Right lobe of liver (tissue), 6 donors: ENCODE measurements around the gene NRL. TPM values are rescaled to one million over a fixed set of nuclear protein-coding genes. Genes with fewer than 3 reads are reported as not detected.

Experiments used
- ATAC-seq, 4 donors: fragments of 200-7000 bp; cut with Tn5 transposase; one replicate each; pipeline ENCODE4 v1.9.1; 2020; ENCODE audit warnings: mild to moderate bottlenecking in 4 of 4, moderate library complexity in 4 of 4
- DNase-seq, 3 donors: peaks; one replicate each; pipeline ENCODE4 v3.0.0-alpha.2; 2020
- H3K27ac ChIP-seq, 3 donors: fragments of 200-600 bp; one replicate each; pipeline ENCODE4 v1.8.0; 2022
- H3K27me3 ChIP-seq, 2 donors: fragments of 200-600 bp; one replicate each; pipeline ENCODE4 v1.8.0; 2022
- H3K36me3 ChIP-seq, 4 donors: fragments of 200-600 bp; sonication (generic) in 1 of 4; one replicate each; pipeline versions ENCODE4 v1.5.1 to v1.8.0; 2017 to 2022; ENCODE audit warnings: control low read depth in 1 of 4
- H3K4me1 ChIP-seq, 4 donors: fragments of 200-600 bp; sonication (generic) in 1 of 4; one replicate each; pipeline versions ENCODE4 v1.5.1 to v1.8.0; 2017 to 2022; ENCODE audit warnings: control low read depth in 1 of 4
- H3K4me3 ChIP-seq, 3 donors: fragments of 200-600 bp; one replicate each; pipeline ENCODE4 v1.8.0; 2022
- H3K9me3 ChIP-seq, 4 donors: fragments of 200-600 bp; sonication (generic) in 1 of 4; one replicate each; pipeline versions ENCODE4 v1.5.1 to v1.8.0; 2017 to 2022; ENCODE audit warnings: control low read depth in 1 of 4
- CTCF ChIP-seq, 4 donors: fragments of 200-600 bp in 3 of 4; fragments of 450-650 bp in 1 of 4; IDR thresholded peaks; one replicate each; pipeline versions ENCODE4 v1.5.1 to v1.8.0; 2016 to 2022; ENCODE audit warnings: antibody characterized with exemption in 4 of 4, mild to moderate bottlenecking in 2 of 4
- POLR2A ChIP-seq: fragments of 450-650 bp; IDR thresholded peaks from one replicate; pipeline ENCODE4 v1.6.1; 2017; ENCODE audit warnings: antibody characterized with exemption, mild to moderate bottlenecking
- WGBS: methylation state at CpG from one replicate; pipeline ENCODE4 v1.1.6; 2018; ENCODE audit warnings: low coverage, low lambda C conversion rate; ENCODE audit not compliant: insufficient coverage; ENCODE audit errors: missing lambda C conversion rate; 5-methylcytosine and 5-hydroxymethylcytosine counted together
- intact Hi-C, 2 donors: fragments of 100-400 bp; cut with DNase I; formaldehyde crosslinking; loops; one replicate each; pipeline versions ENCODE4 v1.11.2 to v1.14.1; 2022
- total RNA-seq, 6 experiments: library from RNA; depleted of rRNA in 2 of 6; stranded (reverse); fragments of >200 nt in 2 of 6; fragmentation: NEBNext Ultra II Directional in 3 of 6; extraction: Animal tissue kit (Norgen Biotek cat#: 25700) in 3 of 6; gene quantifications; one replicate each; pipeline versions ENCODE4 v1.1.0 to v1.2.4, GENCODE V29; 2016 to 2023
- donor health status: DM: no; HTN: yes; CAD: no.
- donor health status: DM: no; HTN: no; CAD: no.
- donor health status: DM: no; HTN: no; CAD: no.
- donor health status: DM: no; HTN: yes; CAD: no.
- donor health status: DM: no; HTN: yes; CAD: no.

NRL gene
- total RNA-seq, 6 experiments from 2014 or later = 1.4 to 2.9 (median 2.1) TPM

GRCh38 chr14:24130380-24130716 lies 15.6 kb upstream of the NRL start, which contains the start of gene FITM1:
FITM1 (plus strand) TSS chr14:24130659; CDS start chr14:24131564, 905 bp downstream.
- peaks cover 0 to 34% (median 15%) of the 10 kb centered on the region in 4 donors for H3K4me1 ChIP-seq
- no peaks in the 10 kb centered on the region for H3K27me3 ChIP-seq
- 66% methylated on average over 4 of the region's 5 CpGs for WGBS
- no peaks in the 10 kb centered on the region for H3K36me3 ChIP-seq
- H3K27ac ChIP-seq = peak within 1 kb of the TSS; percentile 61 to 86 (median 81)
- no peak for ATAC-seq
- peak within 1 kb of the TSS in 1 of 3 donors; percentile 18 for H3K4me3 ChIP-seq
- H3K9me3 ChIP-seq = no peaks in the 10 kb centered on the region
- intact Hi-C loops = no loop called here
- TF ChIP-seq POLR2A = no peak
- DNase-seq = no peak

- WGBS = 98% methylated on average over 5 of the region's 8 CpGs
- DNase-seq (no peak), ATAC-seq (no peak)
- Histone ChIP-seq H3K36me3 (no peaks in the 10 kb centered on the region), H3K27ac (no peak overlapping the region), H3K27me3 (no peaks in the 10 kb centered on the region), H3K4me1 (peaks cover 0 to 31% (median 15%) of the 10 kb centered on the region in 4 donors), H3K4me3 (no peak overlapping the region), H3K9me3 (no peaks in the 10 kb centered on the region)
- intact Hi-C loops = no loop called here
- TF ChIP-seq CTCF (IDR thresholded peaks at IDR 0.05) (no peak), POLR2A (no peak)
Observed at GRCh38 chr14:24129410-24129998, 14.8 kb upstream of the NRL start.

GRCh38 chr14:24127673-24128072 lies 12.9 kb upstream of the NRL start:
- intact Hi-C loops = no loop called here
- no peak for DNase-seq

GRCh38 chr14:24126939-24127338 lies 12.2 kb upstream of the NRL start:
- intact Hi-C loops = no loop called here
- Histone ChIP-seq H3K9me3 (no peaks in the 10 kb centered on the region), H3K4me3 (no peak overlapping the region), H3K36me3 (peaks cover 0 to 24% (median 6%) of the 10 kb centered on the region in 4 donors), H3K27ac (no peak overlapping the region), H3K27me3 (no peaks in the 10 kb centered on the region), H3K4me1 (peaks cover 0 to 24% (median 10%) of the 10 kb centered on the region in 4 donors)
- DNase-seq (no peak), ATAC-seq (no peak)
- no peak for TF ChIP-seq CTCF (IDR thresholded peaks at IDR 0.05)
- no peak for TF ChIP-seq POLR2A

More at GRCh38 chr14:24127673-24128072, 12.9 kb upstream of the NRL start:
- no peaks in the 10 kb centered on the region for H3K9me3 ChIP-seq
- TF ChIP-seq POLR2A (no peak), CTCF (IDR thresholded peaks at IDR 0.05) (no peak)
- H3K4me1 ChIP-seq = peaks cover 0 to 31% (median 14%) of the 10 kb centered on the region in 4 donors
- H3K4me3 ChIP-seq = no peak overlapping the region
- H3K36me3 ChIP-seq = peaks cover 0 to 17% (median 4%) of the 10 kb centered on the region in 4 donors
- no peak overlapping the region for H3K27ac ChIP-seq
- 94% methylated on average over 2 of the region's 2 CpGs for WGBS
- no peak for ATAC-seq
- no peaks in the 10 kb centered on the region for H3K27me3 ChIP-seq

- WGBS = 84% methylated on average over 4 of the region's 9 CpGs
- H3K27ac ChIP-seq = no peak overlapping the region
- DNase-seq (no peak), ATAC-seq (peak in 2 of 4 donors; percentile 15 to 22)
- intact Hi-C loops = no loop called here
- TF ChIP-seq POLR2A = no peak
- no peak for TF ChIP-seq CTCF (IDR thresholded peaks at IDR 0.05)
- no peaks in the 10 kb centered on the region for H3K4me1 ChIP-seq
- peaks cover 3 to 57% (median 23%) of the 10 kb centered on the region in 4 donors for H3K36me3 ChIP-seq
- H3K9me3 ChIP-seq = no peaks in the 10 kb centered on the region
- H3K27me3 ChIP-seq = no peaks in the 10 kb centered on the region
- H3K4me3 ChIP-seq = no peak overlapping the region
Observed at GRCh38 chr14:24123424-24124417, 9.0 kb upstream of the NRL start.
